Bronchial epithelial cell (primary cell): ENCODE results near the gene FADS3. TPM values are rescaled to one million over a fixed set of nuclear protein-coding genes. Genes with fewer than 3 reads are reported as not detected.
"Not testable (repeated sequence)": the region's sequence is repeated elsewhere in the genome, so short reads cannot be mapped to it uniquely, and the experiment has no call there.

ENCODE experiments used
- DNase-seq: peaks from one replicate; pipeline ENCODE4 v3.0.0-alpha.2; 2010; ENCODE audit warnings: low read depth
- FAIRE-seq: peaks from 2 replicates; lab custom pipeline; 2011; peaks lifted over from hg19 to GRCh38; lab: Jason Lieb, UNC
- H3K27me3 ChIP-seq: 2 replicates; pipeline ENCODE4 v1.5.1; 2011; ENCODE audit warnings: low read length; ENCODE audit not compliant: control insufficient read depth, insufficient read depth
- H3K36me3 ChIP-seq: 2 replicates; pipeline ENCODE4 v1.5.1; 2011; ENCODE audit warnings: low read length; ENCODE audit not compliant: control insufficient read depth, insufficient read depth
- H3K4me3 ChIP-seq: 2 replicates; pipeline ENCODE4 v1.5.1; 2011; ENCODE audit warnings: mild to moderate bottlenecking, low read depth, low read length, control low read depth
- CTCF ChIP-seq: IDR thresholded peaks from 2 replicates; pipeline ENCODE4 v1.5.1; 2011; ENCODE audit warnings: mild to moderate bottlenecking, moderate library complexity, low read length, control low read depth, inconsistent platforms; ENCODE audit not compliant: insufficient read depth, severe bottlenecking
- total RNA-seq: library from RNA; depleted of rRNA; stranded (reverse); fragments of >200 nt; gene quantifications from 2 replicates; pipeline ENCODE4 v1.2.1, GENCODE V29; 2014

Gene FADS3
- total RNA-seq, 1 donor from 2014 or later: 31.9 TPM

- no peak for TF ChIP-seq CTCF
- FAIRE-seq (no peak), DNase-seq (no peak)
- H3K36me3 ChIP-seq: peaks cover 5% of the 10 kb centered on the region
- H3K4me3 ChIP-seq: no peak overlapping the region
- H3K27me3 ChIP-seq: no peaks in the 10 kb centered on the region
These were observed 7.4 kb downstream of the FADS3 start for GRCh38 chr11:61883947-61884346.

DNA sequence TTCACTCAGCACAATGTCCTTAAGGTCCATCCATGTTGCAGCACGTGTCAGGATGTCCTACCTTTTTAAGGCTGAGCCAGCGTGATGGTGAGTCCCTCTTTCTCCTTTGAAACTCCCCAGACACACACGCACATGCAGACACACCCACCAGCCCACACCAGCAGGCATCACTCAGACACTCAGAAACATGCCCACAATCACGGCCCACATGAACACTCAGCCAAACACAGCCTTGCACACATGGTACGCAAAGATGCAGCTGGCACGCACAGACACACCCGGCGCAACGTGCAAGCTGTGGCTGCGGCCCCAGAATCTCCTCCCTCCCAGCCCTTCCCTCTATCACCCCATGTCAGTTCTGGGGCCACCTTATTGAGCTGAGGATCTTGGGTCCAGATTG, 8.0 kb downstream of the FADS3 start:
- H3K27me3 ChIP-seq: no peaks in the 10 kb centered on the region
- FAIRE-seq (peak; percentile 60), DNase-seq (no peak)

GRCh38 chr11:61882879-61883278, 8.5 kb downstream of the FADS3 start:
- TF ChIP-seq CTCF: no peak
- Histone ChIP-seq H3K27me3 (no peaks in the 10 kb centered on the region), H3K36me3 (peaks cover 7% of the 10 kb centered on the region), H3K4me3 (no peak overlapping the region)
- DNase-seq (no peak), FAIRE-seq (no peak)

More for the DNA sequence above, 8.0 kb downstream of the FADS3 start:
- H3K4me3 ChIP-seq: no peak overlapping the region
- H3K36me3 ChIP-seq: peaks cover 7% of the 10 kb centered on the region
- TF ChIP-seq CTCF: no peak

DNA sequence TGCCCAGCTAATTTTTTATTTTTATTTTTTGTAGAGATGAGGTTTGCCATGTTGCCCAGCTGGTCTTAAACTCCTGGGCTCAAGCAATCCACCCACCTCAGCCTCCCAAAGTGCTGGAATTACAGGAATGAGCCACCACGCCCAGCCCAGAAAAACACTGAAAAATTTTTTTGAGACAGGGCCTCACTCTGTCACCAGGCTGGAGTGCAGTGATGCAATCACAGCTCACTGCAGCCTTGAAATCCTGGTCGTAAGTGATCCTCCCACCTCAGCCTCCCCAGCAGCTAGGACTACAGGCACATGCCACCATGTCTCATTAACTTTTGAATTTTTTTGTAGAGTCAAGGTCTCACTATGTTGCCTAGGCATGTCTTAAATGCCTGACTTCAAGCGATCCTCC, 9.1 kb downstream of the FADS3 start:
- H3K4me3 ChIP-seq, FAIRE-seq, DNase-seq, H3K27me3 ChIP-seq: not testable (repeated sequence)
- H3K36me3 ChIP-seq: peaks cover 11% of the 10 kb centered on the region

GRCh38 chr11:61881397-61881796, 9.9 kb downstream of the FADS3 start:
- Histone ChIP-seq H3K27me3 (no peaks in the 10 kb centered on the region), H3K36me3 (peaks cover 12% of the 10 kb centered on the region), H3K4me3 (no peak overlapping the region)
- DNase-seq: no peak
- peak; percentile 52 for FAIRE-seq
- no peak for TF ChIP-seq CTCF

GRCh38 chr11:61880454-61880853, 10.9 kb downstream of the FADS3 start:
- FAIRE-seq: no peak
- TF ChIP-seq CTCF: no peak
- no peak overlapping the region for H3K4me3 ChIP-seq
- no peaks in the 10 kb centered on the region for H3K27me3 ChIP-seq
- H3K36me3 ChIP-seq: peaks cover 15% of the 10 kb centered on the region
- DNase-seq: no peak
